Activated CD4-positive, CD25-positive, alpha-beta regulatory T cell (primary cell): Measurements from ENCODE around the gene EXOC6.
A peak's percentile ranks its signal among the peaks of the same experiment; 100 is the strongest.

Experiments
- DNase-seq, 4 experiments: peaks; one replicate each; lab custom pipeline; 2025; lab: John Stamatoyannopoulos, UW

Gene EXOC6

DNA sequence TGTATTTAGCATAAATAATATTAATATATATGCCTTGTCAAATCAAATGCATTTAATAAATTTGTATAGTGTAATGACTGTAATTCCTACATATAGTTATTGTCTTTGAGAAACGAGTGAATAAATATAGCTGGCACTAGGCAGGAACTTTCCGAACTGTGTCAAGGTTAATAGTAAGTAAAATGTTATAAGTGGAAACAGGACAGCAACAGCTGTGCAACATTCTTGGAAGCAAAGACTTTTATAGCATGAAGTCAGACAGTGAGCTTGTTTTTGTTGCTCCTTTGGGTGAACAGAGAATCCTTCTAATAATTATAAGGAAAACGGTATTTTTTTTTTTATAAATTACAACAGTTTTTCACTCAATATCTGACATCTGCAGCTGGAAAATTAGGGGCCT lies 14.0 kb upstream of the EXOC6 start:
- DNase-seq, result no peak

DNA sequence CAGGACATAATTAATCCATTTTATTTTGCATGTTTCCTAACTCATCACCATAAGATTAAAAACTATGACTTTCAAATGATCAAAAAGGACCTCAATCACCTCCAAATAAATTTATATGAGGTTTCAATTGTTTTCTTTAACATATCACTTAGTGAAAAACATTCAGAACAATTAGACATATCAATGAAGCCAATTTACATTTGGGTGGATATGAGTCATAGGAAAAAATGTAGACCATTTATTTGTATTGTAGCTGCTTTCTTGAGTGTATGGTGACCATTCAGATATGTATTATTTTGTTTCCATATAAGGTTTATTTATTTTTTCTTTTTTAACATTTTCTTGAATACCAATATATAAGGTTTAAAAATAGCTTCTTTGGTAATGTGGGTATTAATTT lies 13.3 kb upstream of the EXOC6 start:
- DNase-seq, result no peak

DNA sequence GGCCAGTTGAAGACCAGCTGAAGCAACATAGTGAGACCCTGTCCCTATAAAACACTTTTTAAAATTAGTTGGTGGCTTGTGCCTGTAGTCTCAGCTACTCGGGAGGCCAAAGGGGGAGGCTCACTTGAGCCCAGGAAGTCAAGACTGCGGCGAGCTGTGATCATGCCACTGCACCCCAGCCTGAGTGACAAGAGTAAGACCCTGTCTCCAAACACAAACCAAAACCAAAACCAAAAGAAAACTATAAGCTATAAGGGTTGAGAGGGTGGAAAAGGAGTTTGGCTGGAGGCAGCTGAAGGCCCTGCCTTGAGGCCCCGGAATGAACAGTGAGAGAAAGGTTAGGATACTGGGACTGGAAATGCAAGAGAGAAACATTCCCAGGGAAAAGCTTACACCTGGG lies 10.9 kb upstream of the EXOC6 start:
- DNase-seq, result no peak

DNA sequence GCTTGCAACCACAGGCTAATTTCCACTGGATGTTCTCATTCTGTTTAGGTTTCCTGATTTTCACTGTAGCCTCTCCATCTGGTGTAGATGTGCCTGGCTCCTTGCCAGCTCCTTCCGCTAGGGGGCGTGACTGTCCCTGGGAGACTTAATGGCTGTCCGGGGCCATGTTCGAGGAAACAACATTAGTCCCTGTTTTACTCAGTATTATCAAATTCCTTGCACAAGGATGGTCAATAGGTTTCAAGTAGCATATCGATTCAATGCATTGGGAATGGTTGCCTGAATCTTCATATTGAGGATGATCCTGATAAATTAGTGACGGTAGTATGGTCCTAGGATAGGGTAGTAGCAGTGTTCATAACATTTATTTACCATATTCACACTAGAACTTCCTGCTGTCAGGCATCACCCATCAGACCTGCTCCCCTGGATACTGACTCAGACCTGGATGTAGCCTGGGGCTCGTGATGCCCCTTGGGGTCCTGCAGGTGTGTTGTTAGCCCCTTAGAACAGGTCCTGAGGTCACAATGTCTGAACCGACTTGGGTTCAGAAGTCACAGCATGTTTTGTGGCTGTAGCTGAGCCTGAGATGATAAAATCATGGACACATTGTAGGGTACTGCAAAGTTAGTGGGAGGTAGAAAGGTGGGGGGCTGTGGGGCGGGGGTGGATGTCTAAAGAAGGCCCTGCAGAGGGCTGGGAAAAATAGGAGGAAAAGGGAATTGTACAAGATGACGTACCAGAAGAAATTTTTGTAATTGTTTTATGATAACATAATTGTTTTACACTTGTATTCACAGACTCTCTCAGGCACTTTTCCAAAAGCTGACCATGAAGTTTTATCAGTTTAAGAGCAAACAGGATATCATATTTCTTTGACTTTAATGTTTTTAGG lies 8.9 kb upstream of the EXOC6 start:
- peak; percentile 4 to 26 (median 14) for DNase-seq

DNA sequence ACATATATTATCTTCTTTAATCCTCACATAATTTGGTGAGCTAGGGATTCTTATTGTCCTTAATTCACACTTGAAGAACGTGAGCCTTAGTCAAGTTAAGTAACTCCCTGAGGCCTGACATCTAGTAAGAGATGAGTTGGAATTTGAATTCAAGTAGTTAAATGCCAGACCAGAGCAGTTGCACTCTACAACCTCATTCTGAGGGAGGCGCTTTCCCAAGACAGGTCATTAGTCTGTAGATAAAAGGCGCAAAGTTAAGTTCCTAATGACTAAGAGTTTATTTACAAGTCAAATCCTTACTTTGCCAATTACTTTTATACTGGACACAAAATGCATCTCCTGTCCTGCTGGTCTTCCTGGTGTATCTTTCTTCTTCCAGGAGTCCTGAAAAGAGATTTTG lies 3.6 kb upstream of the EXOC6 start:
- DNase-seq, result no peak

DNA sequence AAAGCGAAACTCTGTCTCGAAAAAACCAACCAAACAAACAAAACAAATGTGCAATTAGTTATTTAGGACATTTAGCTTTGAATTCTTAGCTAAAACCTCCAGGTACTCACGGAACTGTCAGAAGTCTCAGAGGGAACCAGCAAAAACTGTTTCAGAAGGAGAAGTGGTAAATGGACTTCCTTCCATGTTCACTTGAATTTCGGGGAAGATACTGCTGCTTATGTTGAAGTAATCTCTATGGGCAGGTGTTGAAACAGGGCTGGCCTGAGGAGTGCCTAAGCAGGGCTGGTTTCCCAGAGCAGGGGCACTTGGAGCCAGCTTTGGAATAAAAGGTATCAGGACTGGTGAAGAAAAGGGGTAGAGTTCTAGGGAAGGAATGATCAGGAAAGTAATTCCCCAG lies 2.4 kb upstream of the EXOC6 start:
- DNase-seq, result no peak

DNA sequence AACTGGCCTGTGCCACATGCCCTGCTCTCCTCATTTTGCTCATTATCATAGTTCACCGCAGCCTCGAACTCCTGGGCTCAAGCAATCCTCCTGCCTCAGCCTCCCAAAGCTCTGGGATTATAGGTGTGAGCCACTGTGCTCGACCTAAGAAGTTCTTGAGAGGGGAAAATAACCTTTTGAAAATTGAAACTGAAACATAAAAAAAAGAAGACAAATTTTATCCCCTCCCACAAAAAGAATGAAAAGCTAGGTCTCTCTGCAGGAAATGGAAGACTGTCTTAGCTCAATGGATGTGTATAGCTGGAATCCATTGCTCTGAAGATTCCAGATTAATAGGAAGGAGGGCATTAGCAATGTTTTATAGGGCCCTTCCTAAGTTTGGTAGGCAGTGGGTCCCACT lies 2.0 kb upstream of the EXOC6 start:
- DNase-seq, result no peak

DNA sequence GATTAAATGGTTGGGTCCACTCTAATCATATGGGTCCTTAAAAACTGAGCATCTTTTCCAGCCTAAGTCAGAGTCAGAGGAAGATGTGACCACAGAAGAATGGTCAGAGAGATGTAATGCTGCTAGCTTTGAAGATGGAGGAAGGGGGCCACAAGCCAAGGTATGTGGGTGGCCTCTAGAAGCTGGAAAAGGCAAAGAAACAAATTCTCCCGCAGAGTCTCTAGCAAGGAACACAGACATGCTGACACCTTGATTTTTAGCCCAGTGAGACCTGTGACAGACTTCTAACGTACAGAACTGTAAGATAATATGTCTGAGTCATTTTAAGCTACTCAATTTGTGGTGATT lies 1.5 kb upstream of the EXOC6 start:
- DNase-seq, result no peak

DNA sequence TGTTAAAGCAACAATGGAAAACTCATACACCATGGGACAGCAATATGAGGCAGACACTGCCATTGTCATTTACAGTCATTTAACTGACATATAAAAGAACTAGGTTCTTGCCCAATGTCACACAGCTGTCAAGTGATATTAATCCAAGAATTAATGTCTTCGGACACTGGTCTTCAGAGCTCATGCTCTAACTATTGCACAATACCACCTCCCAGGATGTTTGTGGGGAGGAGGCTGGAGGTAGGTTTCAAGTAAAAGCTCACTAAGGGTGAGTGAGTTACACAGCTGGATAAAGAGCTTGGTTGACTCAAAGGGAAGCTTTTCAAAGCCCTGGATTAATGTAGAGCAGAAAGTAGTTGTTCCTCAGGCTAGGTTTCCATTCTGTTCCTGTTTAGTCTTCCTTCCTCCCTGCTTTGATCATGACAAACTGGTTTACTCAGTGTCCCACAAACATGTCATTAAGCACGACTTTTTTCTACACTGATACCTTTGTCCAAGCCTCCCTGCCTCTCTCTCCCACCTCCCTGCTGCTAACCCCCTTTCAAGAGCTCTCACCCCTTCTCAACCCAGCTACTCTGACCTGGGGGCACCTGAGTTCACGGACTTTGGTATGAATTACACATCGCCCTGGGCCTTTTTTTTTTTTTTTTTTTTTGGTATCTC lies 987 bp upstream of the EXOC6 start:
- no peak for DNase-seq

DNA sequence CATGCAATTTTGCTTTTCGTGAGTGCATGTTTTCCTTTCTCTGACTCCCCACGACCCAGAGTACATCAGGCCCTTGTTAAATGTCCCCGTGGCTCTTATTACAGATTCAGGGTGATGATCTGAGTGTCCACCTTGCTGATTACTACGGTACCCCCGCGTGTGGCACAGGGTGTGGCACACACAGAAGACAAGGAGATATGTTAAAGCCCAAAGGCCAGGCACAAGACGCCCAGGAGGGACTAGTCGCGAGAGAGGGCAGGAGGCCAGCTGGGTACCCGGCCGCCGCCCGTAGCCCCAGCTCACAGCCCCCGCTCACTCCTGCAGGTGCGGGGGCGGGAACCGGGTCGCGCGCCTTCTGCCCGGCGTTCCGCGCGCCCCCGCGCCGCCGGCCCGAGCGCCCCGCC lies 281 bp upstream of the EXOC6 start:
- no peak for DNase-seq

DNA sequence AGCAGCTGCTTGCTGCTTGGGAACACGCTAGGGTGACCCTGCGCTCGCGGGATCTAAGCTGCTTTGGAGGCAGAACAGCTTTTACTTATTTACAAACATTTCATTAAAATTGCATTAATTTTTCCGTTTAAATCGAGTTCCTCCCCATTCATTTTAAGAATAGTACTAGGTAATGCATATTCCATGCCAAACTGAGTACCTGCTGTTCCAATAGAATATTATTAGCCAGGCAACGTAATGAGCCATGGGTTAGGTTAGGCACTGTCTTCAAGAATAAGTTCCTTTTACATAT lies 860 bp downstream of the EXOC6 start:
- DNase-seq, result no peak

DNA sequence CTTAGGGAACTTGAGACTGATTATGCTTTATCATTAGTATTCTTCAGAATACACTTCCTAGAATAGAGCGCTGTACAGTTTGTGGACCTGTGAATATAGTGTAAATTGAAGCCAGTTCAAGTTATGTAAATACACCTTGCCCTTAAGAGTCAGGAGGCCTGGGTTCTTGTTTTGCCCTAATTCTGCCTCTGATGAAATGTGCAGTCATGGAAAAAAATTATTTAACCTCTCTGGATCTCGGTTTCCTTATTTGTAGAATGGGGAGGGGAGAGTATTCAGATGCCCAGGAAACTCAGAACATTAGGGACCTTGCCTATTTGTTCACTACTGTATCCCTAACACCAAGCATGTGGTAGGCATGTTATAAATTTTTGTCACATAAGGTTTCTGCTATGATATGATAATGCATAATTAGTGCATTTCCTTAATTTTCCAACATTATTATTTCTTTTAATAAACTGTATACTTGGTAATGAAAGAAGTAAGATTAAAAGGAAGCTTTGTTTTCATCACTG lies 1.3 kb downstream of the EXOC6 start:
- DNase-seq, result no peak

DNA sequence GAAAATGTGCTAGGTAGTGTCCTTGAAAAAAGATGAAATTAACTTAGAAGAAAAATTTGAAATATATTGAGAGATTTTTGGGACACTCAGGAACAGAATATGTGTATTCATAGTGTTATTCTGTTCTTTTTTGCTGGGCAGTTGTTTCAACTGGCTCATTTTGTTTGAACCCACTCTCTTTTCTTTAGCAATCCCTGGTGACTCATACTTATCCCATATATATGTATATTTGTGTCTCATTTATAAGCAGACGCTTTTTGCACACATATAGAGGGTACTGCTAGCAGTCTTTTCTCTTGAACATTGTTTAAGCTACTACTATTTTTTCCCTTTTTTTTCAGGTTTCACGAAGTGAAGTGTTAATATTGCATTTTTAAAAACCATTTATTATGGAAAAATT lies 1.9 kb downstream of the EXOC6 start:
- no peak for DNase-seq

DNA sequence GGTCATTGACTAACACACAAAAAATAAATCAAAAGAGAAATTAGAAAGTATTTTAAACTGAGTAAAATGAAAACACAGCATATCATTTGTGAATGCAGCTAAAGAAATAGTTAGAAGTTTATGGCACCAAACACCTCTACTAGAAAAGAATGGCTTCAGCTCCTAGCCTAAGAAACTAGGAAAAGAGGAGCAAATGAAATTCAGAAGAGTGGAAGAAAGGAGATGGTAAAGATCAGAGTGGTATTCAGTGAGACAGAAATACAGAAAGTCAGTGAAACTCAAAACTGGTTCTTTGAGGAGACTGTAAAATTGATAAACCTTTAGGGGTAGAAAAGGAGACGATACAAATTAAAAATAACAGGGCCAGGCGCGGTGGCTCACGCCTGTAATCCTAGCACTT lies 2.7 kb downstream of the EXOC6 start:
- no peak for DNase-seq

DNA sequence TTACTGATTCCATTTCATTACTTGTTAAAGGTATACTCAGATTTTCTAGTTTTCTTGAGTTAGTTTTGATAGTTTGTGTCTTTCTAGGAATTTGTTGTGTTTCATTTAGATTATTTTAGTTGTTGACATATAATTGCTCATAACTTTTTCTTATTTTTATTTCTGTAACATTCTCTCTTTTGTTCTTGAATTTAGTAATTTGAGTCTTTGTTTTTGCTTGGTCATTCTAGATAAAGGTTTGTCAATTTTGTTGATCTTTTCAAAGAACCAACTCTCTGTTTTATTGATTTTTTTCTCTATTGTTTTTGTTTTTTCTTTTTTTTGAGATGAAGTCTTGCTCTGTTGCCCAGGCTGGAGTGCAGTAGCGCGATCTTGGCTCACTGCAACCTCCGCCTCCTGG lies 7.2 kb downstream of the EXOC6 start:
- DNase-seq, result no peak

DNA sequence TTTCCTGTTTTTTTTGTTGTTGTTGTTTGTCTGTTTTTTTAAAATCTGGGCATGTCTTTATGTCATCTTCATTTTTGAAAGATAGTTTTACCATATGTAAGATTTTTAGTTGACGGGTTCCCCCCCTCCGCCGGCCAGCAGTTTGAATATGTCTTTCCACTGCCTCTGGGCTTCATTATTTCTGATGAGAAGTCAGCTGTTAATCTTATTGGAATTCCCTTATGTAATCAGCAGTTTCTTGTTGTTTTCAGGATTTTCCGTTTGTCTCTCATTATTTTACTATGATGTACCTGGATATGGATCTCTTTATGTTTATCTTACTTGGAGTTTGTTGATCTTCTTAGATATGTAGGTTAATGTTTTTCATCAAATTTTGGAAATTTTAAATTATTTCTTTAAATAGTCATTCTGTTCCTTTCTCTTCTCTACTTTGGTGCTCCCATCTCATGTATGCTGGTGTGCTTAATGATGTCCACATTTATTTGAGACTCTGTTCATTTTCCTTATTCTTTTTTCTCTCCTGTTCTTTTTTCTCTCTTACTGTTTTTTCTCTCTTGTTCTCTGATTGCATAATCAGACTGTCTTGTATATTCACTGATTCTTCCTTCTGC lies 9.7 kb downstream of the EXOC6 start:
- no peak for DNase-seq

DNA sequence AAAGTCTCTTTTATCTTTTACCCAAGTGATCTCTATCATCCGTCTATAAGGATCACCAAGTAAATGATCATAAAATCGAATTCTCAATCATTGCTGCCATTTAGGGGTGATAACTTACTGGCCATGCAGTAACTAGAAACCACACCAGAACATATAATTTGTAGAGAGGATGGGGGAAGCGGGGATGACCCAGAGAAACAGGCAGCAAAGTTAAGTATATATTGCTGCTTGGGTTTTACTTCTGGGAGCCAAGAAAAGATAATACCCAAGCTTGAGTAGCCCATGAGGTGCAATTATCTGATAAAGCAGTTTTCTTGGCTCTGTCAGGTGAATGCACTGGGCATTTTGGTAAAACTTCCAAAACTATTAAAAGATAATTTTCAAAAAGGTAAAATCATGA lies 18.9 kb downstream of the EXOC6 start:
- no peak for DNase-seq

DNA sequence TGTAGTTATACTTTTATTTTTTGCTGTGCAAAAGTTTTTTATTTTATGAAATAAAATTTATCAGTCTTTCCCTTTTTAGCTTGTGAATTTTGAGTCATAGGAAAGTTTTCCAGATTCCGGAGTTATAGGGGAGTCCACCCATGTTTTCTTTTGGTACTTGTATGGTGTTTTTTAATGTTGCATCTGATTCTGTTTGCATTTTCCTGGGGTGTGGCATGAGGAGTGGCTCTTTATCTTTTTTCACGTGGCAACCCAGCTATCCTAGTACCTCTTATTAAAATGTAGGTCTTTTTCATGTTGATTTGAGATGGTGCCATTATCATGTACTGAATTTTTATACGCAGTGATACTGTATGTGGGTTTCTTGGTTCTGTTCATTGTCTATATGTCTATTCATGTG lies 19.7 kb downstream of the EXOC6 start:
- DNase-seq, result no peak

DNA sequence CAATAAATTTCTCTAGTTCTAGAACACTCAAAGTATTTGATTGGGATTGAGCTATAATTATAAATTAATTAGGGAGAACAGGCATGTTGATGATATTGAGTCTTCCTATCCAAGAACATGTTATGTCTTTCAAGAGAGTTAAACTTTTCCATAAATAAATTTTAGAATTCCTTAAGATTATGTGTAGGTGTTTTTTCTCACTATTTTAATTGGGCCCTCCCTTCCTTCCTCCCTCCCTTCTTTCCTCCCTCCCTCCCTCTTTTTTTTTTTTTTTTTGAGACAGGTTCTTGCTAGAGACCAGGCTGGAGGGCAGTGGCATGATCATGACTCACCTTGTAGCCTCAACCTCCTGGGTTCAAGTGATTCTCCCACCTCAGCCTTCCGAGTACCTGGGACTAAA lies 20.2 kb downstream of the EXOC6 start:
- DNase-seq, result no peak

DNA sequence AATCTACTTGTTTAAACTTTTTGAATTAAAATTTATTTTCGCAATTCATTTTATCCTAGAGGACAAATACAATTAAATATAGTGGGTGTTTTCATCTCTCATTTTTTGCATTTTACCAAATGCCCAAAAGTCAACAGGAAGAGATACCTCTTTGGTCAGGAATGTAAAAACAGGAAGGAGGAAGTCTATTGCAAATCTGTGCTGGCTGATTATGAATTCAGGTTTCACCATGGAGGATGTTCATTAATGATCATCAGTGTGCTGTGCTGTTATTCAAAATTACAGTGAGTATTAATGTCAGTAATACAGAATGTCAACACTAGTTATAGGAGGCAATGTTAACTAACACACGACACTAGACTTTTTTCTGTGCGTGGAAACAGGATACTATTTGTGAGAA lies 24.7 kb downstream of the EXOC6 start:
- no peak for DNase-seq

DNA sequence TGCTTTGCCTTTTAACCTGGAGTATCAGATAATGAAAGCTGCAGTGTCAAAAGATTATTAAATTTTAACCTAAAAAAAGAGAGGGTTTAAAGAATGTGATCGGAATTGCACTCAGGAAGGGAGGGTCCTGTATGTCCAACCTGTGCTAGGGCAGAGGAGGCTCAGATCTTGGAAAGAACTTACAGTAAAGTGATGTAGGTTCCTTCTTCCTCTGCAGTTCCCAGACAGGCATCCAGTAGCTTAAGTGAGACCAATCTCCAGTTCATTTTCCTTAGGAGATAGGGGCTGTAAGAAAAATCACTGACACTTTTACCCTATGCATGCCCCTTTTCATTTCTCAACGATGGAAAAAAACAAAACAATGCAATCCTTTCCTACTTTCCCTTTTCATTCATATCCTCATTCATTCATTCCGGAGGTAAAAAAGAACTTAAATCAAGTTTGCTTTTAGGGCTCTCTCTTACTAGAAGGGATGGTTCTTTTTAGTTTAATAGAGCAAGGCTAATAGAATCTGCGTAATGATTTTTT lies 28.3 kb downstream of the EXOC6 start:
- DNase-seq, result no peak

DNA sequence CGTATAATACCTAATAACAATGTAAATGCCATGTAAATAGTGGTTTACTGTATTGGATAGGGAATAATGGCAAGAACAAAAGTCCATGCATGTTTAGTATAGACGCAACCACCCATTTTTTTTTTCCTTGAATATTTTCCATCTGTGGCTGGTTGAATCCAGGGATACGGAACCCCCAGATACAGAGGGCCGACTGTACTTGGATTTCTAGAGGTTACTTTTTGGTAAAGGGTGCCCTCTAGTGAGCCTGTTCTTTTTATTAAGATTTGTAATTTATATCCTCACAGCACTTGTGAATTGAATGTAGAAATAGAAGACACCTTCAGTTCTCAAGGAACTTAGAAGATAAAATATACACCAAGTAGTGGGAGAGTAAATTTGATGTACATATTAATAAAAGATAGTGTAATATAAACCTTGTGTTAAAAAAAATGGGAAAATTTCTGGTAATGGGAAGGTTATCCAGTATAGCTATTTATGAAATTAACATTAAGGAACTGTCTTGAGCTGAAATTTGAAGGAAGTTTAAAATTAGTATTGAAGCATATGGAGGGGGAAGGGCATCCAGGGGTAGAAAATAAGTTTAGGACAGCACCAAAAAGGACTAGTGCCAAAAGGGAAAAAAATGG lies 32.0 kb downstream of the EXOC6 start:
- no peak for DNase-seq

DNA sequence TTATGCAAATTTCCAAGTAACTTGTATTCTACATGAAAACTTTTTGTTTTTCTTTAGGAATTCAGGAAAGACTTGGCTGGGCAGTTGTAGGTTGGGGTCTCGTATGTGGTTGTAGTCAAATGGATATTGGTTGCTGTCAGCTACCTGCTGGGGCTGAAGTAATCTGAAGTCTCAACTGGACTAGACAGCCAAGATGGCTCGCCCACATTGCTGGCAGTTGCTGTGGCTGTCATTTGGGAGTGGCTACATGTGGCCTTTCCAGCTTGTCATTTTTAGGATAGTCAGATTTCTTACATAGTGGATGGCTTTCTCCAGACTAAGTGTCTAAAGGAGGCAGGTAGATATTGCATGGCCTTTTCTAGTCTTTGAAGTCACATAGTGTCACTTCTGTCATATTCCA lies 32.6 kb downstream of the EXOC6 start:
- no peak for DNase-seq
